Activated T-cell treated with anti-CD3 and anti-CD28 coated beads, Interleukin-2, amount 50 U/mL, for 72 hours (primary cell): ENCODE measurements around the gene ADAMTSL3. TPM values are rescaled to one million over a fixed set of nuclear protein-coding genes. Genes with fewer than 3 reads are reported as not detected.

Experiments used
- ATAC-seq, 2 donors: fragments of 150-1000 bp; cut with Tn5 transposase; replicated peaks in 1 of 2; 2 replicates each; pipeline ENCODE4 v1.10.0; 2021; ENCODE audit warnings: moderate library complexity in 2 of 2, mild to moderate bottlenecking in 1 of 2
- DNase-seq, 2 donors: peaks; one replicate each; pipeline ENCODE4 v3.0.0; 2021 to 2022; ENCODE audit warnings: mixed read lengths in 1 of 2
- H3K27ac Mint-ChIP-seq: one replicate; pipeline ENCODE4 v1.8.0; 2022; ENCODE audit warnings: mild to moderate bottlenecking, moderate library complexity, mixed read lengths
- H3K27me3 Mint-ChIP-seq: one replicate; pipeline ENCODE4 v1.8.0; 2022; ENCODE audit warnings: low read depth, mixed read lengths
- H3K36me3 Mint-ChIP-seq, 2 donors: one replicate each; pipeline ENCODE4 v1.8.0; 2022; ENCODE audit warnings: mixed read lengths in 2 of 2, mild to moderate bottlenecking in 1 of 2; ENCODE audit not compliant: insufficient read depth in 2 of 2
- H3K4me1 Mint-ChIP-seq: one replicate; pipeline ENCODE4 v1.8.0; 2022; ENCODE audit warnings: low read depth, mixed read lengths
- H3K4me3 Mint-ChIP-seq, 2 donors: one replicate each; pipeline ENCODE4 v1.8.0; 2022; ENCODE audit warnings: mild to moderate bottlenecking in 2 of 2, mixed read lengths in 2 of 2, moderate library complexity in 2 of 2
- H3K9me3 Mint-ChIP-seq, 2 donors: one replicate each; pipeline ENCODE4 v1.8.0; 2022; ENCODE audit warnings: mixed read lengths in 2 of 2
- total RNA-seq, 2 donors: library from RNA; stranded (reverse); gene quantifications; one replicate each; pipeline ENCODE4 v1.2.3, GENCODE V29; 2022

Gene ADAMTSL3
- total RNA-seq, 2 donors from 2014 or later: 0.12 TPM; not detected in 1

GRCh38 chr15:83846847-83847246 is 192.9 kb downstream of the ADAMTSL3 start:
- peaks cover 7% of the 10 kb centered on the region for H3K27me3 Mint-ChIP-seq
- H3K27ac Mint-ChIP-seq: no peak overlapping the region
- DNase-seq: no peak
- H3K9me3 Mint-ChIP-seq: no peaks in the 10 kb centered on the region
- H3K4me3 Mint-ChIP-seq: no peak overlapping the region
- ATAC-seq: no peak
- H3K4me1 Mint-ChIP-seq: no peaks in the 10 kb centered on the region
- H3K36me3 Mint-ChIP-seq: no peaks in the 10 kb centered on the region

- Mint-ChIP-seq H3K27ac (no peak overlapping the region), H3K27me3 (peaks cover 7% of the 10 kb centered on the region), H3K4me3 (no peak overlapping the region), H3K4me1 (no peaks in the 10 kb centered on the region), H3K36me3 (no peaks in the 10 kb centered on the region), H3K9me3 (no peaks in the 10 kb centered on the region)
- no peak for ATAC-seq
- no peak for DNase-seq
Measured at GRCh38 chr15:83848315-83849050, 194.6 kb downstream of the ADAMTSL3 start.

- Mint-ChIP-seq H3K4me3 (no peak overlapping the region), H3K36me3 (no peaks in the 10 kb centered on the region), H3K27ac (no peak overlapping the region), H3K9me3 (no peaks in the 10 kb centered on the region), H3K27me3 (peaks cover 3% of the 10 kb centered on the region), H3K4me1 (no peaks in the 10 kb centered on the region)
- ATAC-seq (no peak), DNase-seq (no peak)
Measured at GRCh38 chr15:83850015-83850414, 196.1 kb downstream of the ADAMTSL3 start.

GRCh38 chr15:83850501-83851245 is 196.8 kb downstream of the ADAMTSL3 start:
- Mint-ChIP-seq H3K36me3 (no peaks in the 10 kb centered on the region), H3K27ac (no peak overlapping the region), H3K9me3 (no peaks in the 10 kb centered on the region), H3K4me1 (no peaks in the 10 kb centered on the region), H3K4me3 (no peak overlapping the region), H3K27me3 (no peaks in the 10 kb centered on the region)
- DNase-seq: no peak
- no peak for ATAC-seq

- H3K4me3 Mint-ChIP-seq: no peak overlapping the region
Measured at GRCh38 chr15:83853232-83853631, 199.3 kb downstream of the ADAMTSL3 start.

GRCh38 chr15:83854321-83854720 is 200.4 kb downstream of the ADAMTSL3 start:
- DNase-seq (no peak), ATAC-seq (peak in 1 of 2 donors; percentile 47)
- Mint-ChIP-seq H3K36me3 (no peaks in the 10 kb centered on the region), H3K4me3 (no peak overlapping the region), H3K4me1 (no peaks in the 10 kb centered on the region), H3K27ac (peak overlapping the region; percentile 81), H3K9me3 (no peaks in the 10 kb centered on the region), H3K27me3 (peaks cover 8% of the 10 kb centered on the region)

More at GRCh38 chr15:83853232-83853631, 199.3 kb downstream of the ADAMTSL3 start:
- ATAC-seq: no peak
- no peaks in the 10 kb centered on the region for H3K9me3 Mint-ChIP-seq
- no peak for DNase-seq
- H3K27me3 Mint-ChIP-seq: no peaks in the 10 kb centered on the region
- no peaks in the 10 kb centered on the region for H3K36me3 Mint-ChIP-seq
- H3K27ac Mint-ChIP-seq: no peak overlapping the region
- H3K4me1 Mint-ChIP-seq: no peaks in the 10 kb centered on the region

GRCh38 chr15:83854950-83855707 is 201.2 kb downstream of the ADAMTSL3 start:
- peaks cover 8% of the 10 kb centered on the region for H3K27me3 Mint-ChIP-seq
- no peaks in the 10 kb centered on the region for H3K4me1 Mint-ChIP-seq
- H3K36me3 Mint-ChIP-seq: no peaks in the 10 kb centered on the region
- H3K4me3 Mint-ChIP-seq: no peak overlapping the region
- no peak overlapping the region for H3K27ac Mint-ChIP-seq
- no peaks in the 10 kb centered on the region for H3K9me3 Mint-ChIP-seq
- ATAC-seq (no peak), DNase-seq (no peak)

GRCh38 chr15:83855956-83856355 is 202.0 kb downstream of the ADAMTSL3 start:
- Mint-ChIP-seq H3K4me1 (no peaks in the 10 kb centered on the region), H3K36me3 (no peaks in the 10 kb centered on the region), H3K27ac (no peak overlapping the region), H3K4me3 (no peak overlapping the region), H3K27me3 (peaks cover 8% of the 10 kb centered on the region), H3K9me3 (no peaks in the 10 kb centered on the region)
- ATAC-seq (no peak), DNase-seq (no peak)

- Mint-ChIP-seq H3K36me3 (no peaks in the 10 kb centered on the region), H3K27ac (no peak overlapping the region), H3K27me3 (peaks cover 8% of the 10 kb centered on the region), H3K4me3 (no peak overlapping the region), H3K4me1 (no peaks in the 10 kb centered on the region), H3K9me3 (peaks cover 3% of the 10 kb centered on the region in 2 donors)
- no peak for DNase-seq
- ATAC-seq: no peak
Measured at GRCh38 chr15:83858820-83859505, 205.0 kb downstream of the ADAMTSL3 start.

- DNase-seq (no peak), ATAC-seq (no peak)
- Mint-ChIP-seq H3K4me3 (no peak overlapping the region), H3K9me3 (peaks cover 2% of the 10 kb centered on the region in 2 donors), H3K4me1 (no peaks in the 10 kb centered on the region), H3K27me3 (no peaks in the 10 kb centered on the region), H3K27ac (no peak overlapping the region), H3K36me3 (no peaks in the 10 kb centered on the region)
Measured at GRCh38 chr15:83866692-83867091, 212.8 kb downstream of the ADAMTSL3 start.

GRCh38 chr15:83869341-83869740 is 215.4 kb downstream of the ADAMTSL3 start:
- no peak for ATAC-seq
- Mint-ChIP-seq H3K27me3 (no peaks in the 10 kb centered on the region), H3K4me1 (no peaks in the 10 kb centered on the region), H3K27ac (no peak overlapping the region), H3K36me3 (no peaks in the 10 kb centered on the region), H3K4me3 (no peak overlapping the region), H3K9me3 (no peaks in the 10 kb centered on the region)
- DNase-seq: no peak

GRCh38 chr15:83871808-83872559 is 218.1 kb downstream of the ADAMTSL3 start:
- Mint-ChIP-seq H3K4me3 (no peak overlapping the region), H3K9me3 (no peaks in the 10 kb centered on the region), H3K4me1 (no peaks in the 10 kb centered on the region), H3K27me3 (no peaks in the 10 kb centered on the region), H3K27ac (no peak overlapping the region), H3K36me3 (no peaks in the 10 kb centered on the region)
- DNase-seq (no peak), ATAC-seq (no peak)
